ENCODE results near the gene PIMREG.

DNA sequence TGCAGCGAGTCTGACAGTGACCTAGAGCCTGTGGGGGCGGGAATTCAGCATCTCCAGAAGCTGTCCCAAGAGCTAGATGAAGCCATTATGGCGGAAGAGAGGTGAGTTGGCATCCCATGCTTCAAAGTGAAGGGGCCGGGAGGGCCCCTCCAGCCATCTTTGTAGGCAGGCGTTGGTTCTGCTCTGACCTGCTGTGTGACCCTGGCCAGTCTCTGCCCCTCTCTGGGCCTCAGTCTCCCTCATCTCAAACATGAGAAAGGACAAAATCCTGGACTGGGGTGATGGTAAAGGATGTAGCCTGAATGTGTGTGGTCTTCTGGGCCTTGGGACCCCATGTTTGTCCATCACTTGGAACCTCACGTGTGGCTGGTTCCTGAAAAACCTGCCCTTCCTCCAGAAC, 5.1 kb downstream of the PIMREG start:
- TF ChIP-seq CTCF (optimal IDR thresholded peaks at IDR 0.05 in 1 of 3, IDR thresholded peaks at IDR 0.05 in 1 of 3, conservative IDR thresholded peaks at IDR 0.05 in 1 of 3; ENCODE audit: extremely low read depth in 1 of 3, insufficient read depth in 2 of 3, low read length in 3 of 3) (no peak), EZH2 (IDR thresholded peaks at IDR 0.05; ENCODE audit: low read length) (no peak)
